NCI-H2196 treated with DMSO at 0.1 percent for 48 hours (cell line): Measurements from ENCODE around the gene NAV1.

Experiments
- DNase-seq: peaks from one replicate; lab custom pipeline; 2025; ENCODE audit not compliant: unreplicated experiment; lab: John Stamatoyannopoulos, UW

Gene NAV1

GRCh38 chr1:201583663-201584062 lies 44.7 kb downstream of the NAV1 start:
- no peak for DNase-seq

GRCh38 chr1:201584471-201585092 lies 45.7 kb downstream of the NAV1 start:
- no peak for DNase-seq

DNA sequence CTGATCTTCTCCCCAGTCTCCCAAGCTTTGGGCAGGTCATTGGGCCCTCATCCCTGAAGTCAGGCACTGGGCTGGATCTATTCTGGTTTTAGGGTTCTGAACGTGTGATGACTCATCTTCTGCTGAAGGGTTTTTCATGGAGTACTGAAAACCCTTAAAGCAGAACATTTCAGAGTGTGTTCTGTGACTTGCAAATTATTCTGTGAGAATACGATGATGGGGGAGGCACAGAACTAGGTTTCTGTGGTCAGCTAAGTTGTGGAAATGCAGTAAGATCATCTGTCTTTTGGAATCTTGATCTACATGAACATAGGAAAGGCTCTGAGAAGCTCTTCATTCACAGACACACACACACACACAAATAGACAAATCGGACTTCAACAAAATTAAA lies 46.2 kb downstream of the NAV1 start:
- no peak for DNase-seq

DNA sequence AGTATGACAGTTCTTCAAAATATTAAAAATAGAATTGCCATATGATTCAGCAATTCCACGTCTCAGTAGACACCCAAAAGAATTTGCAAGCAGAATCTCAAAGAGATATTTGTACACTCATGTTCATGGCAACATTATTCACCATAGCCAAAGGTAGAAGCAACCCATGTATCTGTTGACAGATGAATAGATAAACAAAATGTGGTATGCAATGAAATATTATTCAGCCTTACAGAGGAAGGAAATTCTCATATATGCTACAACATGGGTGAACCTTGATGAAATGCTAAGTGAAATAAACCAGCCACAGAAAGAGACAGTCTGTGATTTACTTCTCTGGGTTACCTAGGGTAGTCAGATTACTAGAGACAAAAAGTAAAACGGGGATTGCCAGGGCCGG lies 47.0 kb downstream of the NAV1 start:
- DNase-seq, result no peak

GRCh38 chr1:201586806-201587205 lies 47.9 kb downstream of the NAV1 start:
- DNase-seq, result no peak

DNA sequence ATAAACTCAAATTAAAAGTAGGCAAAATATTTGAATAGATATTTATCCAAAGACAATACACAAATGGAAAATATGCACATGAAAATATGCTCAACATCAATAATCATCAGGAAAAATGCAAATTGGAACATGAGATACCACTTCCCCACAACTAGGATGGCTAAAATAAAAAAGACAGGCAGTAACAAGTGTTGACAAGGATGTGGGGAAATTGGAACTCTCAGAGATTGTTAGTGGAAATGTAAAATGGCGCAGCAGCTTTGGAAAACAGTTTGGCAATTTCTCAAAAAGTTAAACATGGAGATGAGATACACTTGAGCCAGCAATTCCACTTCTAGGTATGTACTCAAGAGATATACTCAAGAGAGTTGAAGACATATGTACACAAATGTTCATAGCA lies 48.8 kb downstream of the NAV1 start:
- no peak for DNase-seq
